Stimulated activated CD8-positive, alpha-beta memory T cell treated with anti-CD3 and anti-CD28 coated beads, Interleukin-2, amount 100 ng/mL, for 1 hour (primary cell): ENCODE data around the gene URGCP.

Source experiments
- DNase-seq, 2 donors: peaks; one replicate each; pipeline ENCODE4 v3.0.0-alpha.2; 2020; ENCODE audit warnings: low read depth in 2 of 2

URGCP gene

GRCh38 chr7:43876241-43876640 lies 30.2 kb downstream of the URGCP start:
- no peak for DNase-seq

- DNase-seq = no peak
Observed at GRCh38 chr7:43873300-43873699, 33.1 kb downstream of the URGCP start.

- no peak for DNase-seq
Observed at GRCh38 chr7:43872406-43873110, 33.8 kb downstream of the URGCP start.

- no peak for DNase-seq
Observed at GRCh38 chr7:43871064-43871463, 35.3 kb downstream of the URGCP start.

- DNase-seq = no peak
Observed at GRCh38 chr7:43870316-43870715, 36.1 kb downstream of the URGCP start.

GRCh38 chr7:43869867-43870240 lies 36.5 kb downstream of the URGCP start:
- DNase-seq = no peak

- DNase-seq = peak; percentile 91 to 92
Observed at GRCh38 chr7:43869006-43869866, 37.2 kb downstream of the URGCP start, which contains the start of gene MRPS24. TSS of gene MRPS24 (minus strand) at chr7:43869517. CDS start at chr7:43869495, 22 bp downstream.

- DNase-seq = no peak
Observed at GRCh38 chr7:43868681-43869005, 37.8 kb downstream of the URGCP start.

- no peak for DNase-seq
Observed at GRCh38 chr7:43868181-43868580, 38.2 kb downstream of the URGCP start.

- no peak for DNase-seq
Observed at GRCh38 chr7:43865277-43865676, 41.1 kb downstream of the URGCP start.

GRCh38 chr7:43864126-43864525 lies 42.3 kb downstream of the URGCP start:
- no peak for DNase-seq

GRCh38 chr7:43856996-43857395 lies 49.4 kb downstream of the URGCP start:
- DNase-seq = no peak

GRCh38 chr7:43856316-43856715 lies 50.1 kb downstream of the URGCP start:
- DNase-seq = no peak

GRCh38 chr7:43855176-43855575 lies 51.2 kb downstream of the URGCP start:
- no peak for DNase-seq

GRCh38 chr7:43851805-43852204 lies 54.6 kb downstream of the URGCP start:
- no peak for DNase-seq

- no peak for DNase-seq
Observed at GRCh38 chr7:43850348-43851116, 55.9 kb downstream of the URGCP start.

GRCh38 chr7:43849047-43849446 lies 57.3 kb downstream of the URGCP start:
- DNase-seq = no peak

GRCh38 chr7:43847496-43847895 lies 58.9 kb downstream of the URGCP start:
- no peak for DNase-seq

- DNase-seq = no peak
Observed at GRCh38 chr7:43844662-43845061, 61.7 kb downstream of the URGCP start.

GRCh38 chr7:43844257-43844656 lies 62.1 kb downstream of the URGCP start:
- DNase-seq = no peak

- no peak for DNase-seq
Observed at GRCh38 chr7:43843296-43843695, 63.1 kb downstream of the URGCP start.

GRCh38 chr7:43838201-43838658 lies 68.2 kb downstream of the URGCP start:
- no peak for DNase-seq
